ENCODE results near the gene CHIC2.

Gene CHIC2

DNA sequence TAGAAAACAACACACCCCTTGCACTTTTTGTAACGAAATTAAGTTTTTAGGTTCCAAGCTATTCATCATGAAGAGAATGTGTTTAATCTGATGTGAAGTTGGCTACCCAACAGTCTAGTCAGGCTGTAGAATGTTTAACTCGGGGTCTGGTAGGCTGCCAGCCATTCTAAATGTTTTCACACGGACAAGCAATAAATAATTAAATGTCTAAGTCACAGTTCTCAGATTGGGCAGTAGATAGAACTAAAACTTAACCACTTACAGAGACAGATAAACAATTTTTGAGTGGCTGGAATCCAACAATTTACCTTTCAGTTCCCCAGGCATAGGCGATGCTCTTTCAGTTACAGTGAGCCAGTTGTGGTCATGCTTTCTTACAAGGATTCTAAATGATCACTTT, 66.5 kb downstream of the CHIC2 start:
- no peak for DNase-seq

GRCh38 chr4:53994382-53995102, 69.9 kb downstream of the CHIC2 start:
- DNase-seq: no peak

- no peak for DNase-seq
These were observed 71.6 kb downstream of the CHIC2 start for GRCh38 chr4:53992785-53993184.

DNA sequence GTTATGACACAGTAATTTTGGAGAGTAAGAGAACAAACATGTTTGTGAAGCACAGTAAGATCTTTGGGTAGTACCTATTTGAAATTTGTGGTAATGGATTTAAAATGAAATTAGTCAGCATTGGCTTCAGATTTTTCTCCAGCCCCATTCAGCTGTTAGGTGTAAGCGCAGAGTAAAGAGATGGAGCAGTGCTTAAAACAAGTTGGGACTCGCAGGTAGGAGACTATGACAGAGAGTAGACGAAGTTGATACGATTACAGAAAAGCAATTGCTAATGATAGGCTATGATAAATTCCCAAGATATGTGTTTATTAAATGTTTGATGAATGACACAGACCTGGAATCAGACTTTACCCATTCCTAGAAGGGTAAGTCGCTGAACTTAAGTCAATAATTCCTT, 72.6 kb downstream of the CHIC2 start:
- DNase-seq: no peak

- no peak for DNase-seq
These were observed 73.8 kb downstream of the CHIC2 start for GRCh38 chr4:53990641-53991040.

DNA sequence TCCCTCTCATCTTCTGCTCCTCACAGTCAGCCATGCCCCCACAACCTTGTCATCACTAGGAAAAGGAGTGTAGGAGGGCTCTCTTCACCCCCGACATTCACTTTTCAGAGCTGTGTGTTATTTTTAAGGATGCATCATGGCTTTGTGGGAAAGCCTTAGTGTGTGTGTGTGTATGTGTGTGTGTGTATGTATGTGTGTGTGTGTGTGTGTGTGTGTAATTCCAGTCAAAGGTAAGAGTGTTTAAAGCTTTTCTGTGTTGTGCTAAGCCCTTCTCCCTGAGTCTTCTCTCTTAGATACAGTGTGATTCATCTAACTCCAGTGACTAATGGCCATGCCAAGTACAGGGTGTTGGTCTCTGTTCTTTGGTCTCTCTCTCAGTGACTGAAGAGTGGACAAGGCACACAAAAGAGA, 76.6 kb downstream of the CHIC2 start:
- DNase-seq: no peak

DNA sequence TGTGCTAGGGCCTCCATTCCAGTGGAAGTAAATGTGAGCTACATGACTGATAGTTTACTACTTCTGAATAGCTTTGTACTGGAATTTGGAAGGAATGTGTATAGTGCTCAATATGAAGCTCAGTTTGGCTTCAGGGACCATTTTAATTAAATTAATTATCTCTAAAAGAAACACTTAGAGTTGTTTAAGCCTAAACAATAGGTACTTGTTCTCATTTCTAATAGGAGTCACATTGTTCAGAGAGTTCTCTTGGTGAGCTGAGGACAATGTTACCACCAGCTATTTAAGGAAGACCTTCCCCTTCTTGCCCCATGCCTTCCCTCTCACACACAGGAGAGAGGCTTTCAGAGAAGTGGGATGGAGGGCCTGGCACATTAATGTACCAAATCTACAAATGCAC, 78.3 kb downstream of the CHIC2 start:
- no peak for DNase-seq

GRCh38 chr4:53981567-53981966, 82.8 kb downstream of the CHIC2 start:
- DNase-seq: no peak

DNA sequence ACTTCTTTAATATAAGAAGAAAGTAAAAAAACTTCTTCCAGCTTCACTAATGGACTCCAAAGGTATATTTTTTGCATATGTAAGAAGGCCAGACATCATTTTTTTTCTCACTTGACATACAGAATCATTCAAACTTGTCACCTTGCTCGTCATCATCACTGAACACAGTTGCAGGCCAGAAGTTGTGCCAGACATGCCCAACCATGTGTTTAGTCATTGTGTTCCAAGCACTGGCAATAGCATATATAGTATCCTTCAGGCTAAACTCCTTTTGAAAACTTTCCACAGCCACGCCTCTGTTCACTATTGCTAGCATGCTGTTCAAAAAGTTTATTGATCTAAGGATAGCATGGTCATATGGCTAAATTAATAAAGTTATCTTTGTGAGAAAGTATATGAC, 83.3 kb downstream of the CHIC2 start:
- DNase-seq: no peak

- DNase-seq: no peak
These were observed 89.8 kb downstream of the CHIC2 start for GRCh38 chr4:53974561-53974960.

- DNase-seq: no peak
These were observed 96.4 kb downstream of the CHIC2 start for GRCh38 chr4:53967986-53968385.

- peak in 1 of 2 experiments; percentile 4 for DNase-seq
These were observed 100.6 kb downstream of the CHIC2 start for GRCh38 chr4:53963781-53964180.

DNA sequence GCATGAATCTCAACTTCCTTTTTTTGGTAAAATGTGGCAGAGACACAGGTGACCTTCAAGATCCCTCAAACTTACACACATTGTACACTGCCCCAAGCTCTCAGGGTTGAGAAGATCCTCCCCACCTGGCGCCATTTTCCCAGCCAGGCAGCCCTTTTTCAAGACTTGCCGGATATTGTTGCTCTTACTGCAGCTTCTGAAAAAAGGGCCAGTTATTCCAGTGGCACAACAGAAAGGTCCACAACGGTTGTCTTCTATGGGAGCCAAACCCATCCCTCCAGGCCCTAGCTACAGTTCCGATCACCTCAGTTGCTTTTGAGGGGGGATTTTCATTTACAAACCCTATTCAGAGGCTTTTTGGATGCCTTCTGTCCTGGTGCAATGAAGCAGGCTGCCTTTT, 101.1 kb downstream of the CHIC2 start:
- DNase-seq: no peak

GRCh38 chr4:53962516-53963225, 101.7 kb downstream of the CHIC2 start:
- DNase-seq: peak in 1 of 2 experiments; percentile 43

DNA sequence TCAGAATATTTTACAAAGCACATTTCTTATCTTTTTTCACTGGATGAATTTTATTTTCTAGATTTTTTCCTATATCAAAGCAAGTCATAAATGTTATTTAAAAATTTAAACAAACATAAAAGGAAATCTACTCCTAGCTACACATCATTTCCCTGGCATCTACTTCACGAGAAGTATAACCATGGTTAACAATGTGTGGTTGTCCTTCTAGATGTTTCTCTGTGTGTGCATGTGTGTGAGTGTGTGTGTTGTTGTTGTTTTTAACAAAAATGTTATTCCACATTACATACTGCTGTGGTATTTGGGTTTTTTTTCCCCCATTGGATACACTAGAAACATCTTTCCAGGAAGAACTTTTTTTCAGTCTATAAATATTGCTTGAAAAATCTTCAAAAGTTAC, 103.1 kb downstream of the CHIC2 start:
- DNase-seq: no peak

GRCh38 chr4:53960843-53961242, 103.6 kb downstream of the CHIC2 start:
- DNase-seq: no peak

Data from NCI-H524 (cell line).